OCI-LY3 (cell line): ENCODE results near the gene FBXL13.

Experiments used
- CTCF ChIP-seq: fragments of 200-600, 300-600 bp; sonication (generic); IDR thresholded peaks from 2 replicates; pipeline ENCODE4 v1.5.1; 2014; ENCODE audit warnings: antibody characterized with exemption, low read length, low read depth
- EZH2phosphoT487 ChIP-seq: fragments of 200-600 bp; shearing (Covaris generic); IDR thresholded peaks from 2 replicates; pipeline ENCODE4 v1.6.1; 2018; ENCODE audit warnings: antibody characterized with exemption, mixed run types, low read depth

DNA sequence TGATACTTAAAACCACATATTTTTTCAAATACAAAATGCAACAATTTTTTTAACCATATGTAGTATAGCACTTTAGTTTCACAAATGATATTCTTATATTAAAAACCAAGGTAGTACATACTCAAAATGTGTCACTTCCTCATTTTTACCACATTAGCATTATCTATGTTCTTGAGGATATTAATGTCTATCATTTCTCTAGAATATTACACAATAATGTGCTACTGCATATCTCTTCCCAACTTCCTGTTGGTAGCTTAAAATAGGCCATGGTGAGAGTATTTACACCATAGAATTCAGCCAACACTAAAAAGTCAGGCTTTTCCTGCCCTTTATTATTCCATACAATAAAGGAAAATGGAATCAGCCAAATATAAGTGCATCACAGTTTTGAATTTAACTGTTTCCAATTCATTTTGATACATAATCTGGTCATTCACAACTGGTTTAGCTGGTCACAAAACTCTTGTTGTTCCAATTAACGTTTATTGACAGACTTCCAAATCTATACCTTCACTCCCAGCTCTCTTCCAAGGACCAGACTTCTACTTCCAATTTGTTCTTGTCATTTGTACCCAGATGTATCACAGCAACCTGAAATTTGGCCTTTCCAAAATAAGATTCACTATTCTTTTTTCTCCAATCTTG is 181.8 kb downstream of the FBXL13 start:
- TF ChIP-seq CTCF (no peak), EZH2phosphoT487 (no peak)
